Caco-2 (cell line): ENCODE data around the gene GPC1. TPM values are rescaled to one million over a fixed set of nuclear protein-coding genes. Genes with fewer than 3 reads are reported as not detected.

Experiments
- BruUV-seq: library from RNA; stranded (reverse); fragments of 400-500 nt; replicated peaks from 2 replicates; lab custom pipeline; 2021; lab: Mats Ljungman, UMichigan
- CTCF ChIA-PET: fragments of 300-600 bp; sonication (Branson Sonifier 250); formaldehyde crosslinking; loops from one replicate; lab custom pipeline; 2022; ENCODE audit warnings: antibody characterized with exemption; lab: Charles Lee
- POLR2A ChIA-PET: fragments of 300-600 bp; sonication (Branson Sonifier 250); formaldehyde crosslinking; loops from one replicate; lab custom pipeline; 2022; ENCODE audit warnings: antibody characterized with exemption; lab: Charles Lee
- DNase-seq, 2 experiments: peaks; one replicate each; pipeline versions ENCODE4 v3.0.0 to v3.0.0-alpha.2; 2020 to 2022
- H3K27me3 ChIP-seq: replicated peaks from 2 replicates; pipeline ENCODE4 v1.6.0; 2011; ENCODE audit warnings: low read length; ENCODE audit not compliant: control insufficient read depth, insufficient read depth
- H3K36me3 ChIP-seq: 2 replicates; pipeline ENCODE4 v1.5.1; 2011; ENCODE audit warnings: low read length; ENCODE audit not compliant: control insufficient read depth, insufficient read depth
- H3K4me1 ChIP-seq: fragments of 250-450 bp; sonication (Bioruptor Pico); 2 replicates; pipeline ENCODE4 v1.5.1; 2020; ENCODE audit warnings: mild to moderate bottlenecking
- H3K4me3 ChIP-seq: 2 replicates; pipeline ENCODE4 v1.5.1; 2011; ENCODE audit warnings: low read depth, mild to moderate bottlenecking, control low read depth, low read length
- H3K9me3 ChIP-seq: fragments of 250-450 bp; sonication (Bioruptor Pico); 2 replicates; pipeline ENCODE4 v1.5.1; 2020; ENCODE audit warnings: mild to moderate bottlenecking, moderate library complexity
- H3K27ac Mint-ChIP-seq: one replicate; pipeline ENCODE4 v1.8.0; 2022; ENCODE audit warnings: mixed read lengths; ENCODE audit not compliant: unreplicated experiment
- H3K27me3 Mint-ChIP-seq: one replicate; pipeline ENCODE4 v1.8.0; 2022; ENCODE audit warnings: mixed read lengths; ENCODE audit not compliant: insufficient read depth, unreplicated experiment
- H3K36me3 Mint-ChIP-seq: one replicate; pipeline ENCODE4 v1.8.0; 2022; ENCODE audit warnings: mild to moderate bottlenecking, mixed read lengths; ENCODE audit not compliant: insufficient read depth, unreplicated experiment
- H3K4me1 Mint-ChIP-seq: one replicate; pipeline ENCODE4 v1.8.0; 2022; ENCODE audit warnings: low read depth, mixed read lengths; ENCODE audit not compliant: unreplicated experiment
- H3K4me3 Mint-ChIP-seq: one replicate; pipeline ENCODE4 v1.8.0; 2022; ENCODE audit warnings: mild to moderate bottlenecking, moderate library complexity, mixed read lengths; ENCODE audit not compliant: unreplicated experiment
- H3K9me3 Mint-ChIP-seq: one replicate; pipeline ENCODE4 v1.8.0; 2022; ENCODE audit warnings: mixed read lengths; ENCODE audit not compliant: unreplicated experiment
- intact Hi-C: fragments of 100-400 bp; cut with micrococcal nuclease; formaldehyde crosslinking; loops from one replicate; pipeline ENCODE4 v1.10.0; 2022; ENCODE audit not compliant: unreplicated experiment
- total RNA-seq: library from RNA; stranded (reverse); gene quantifications from 2 replicates; pipeline ENCODE4 v1.2.3, GENCODE V29; 2022
- TF ChIP-seq, protein P1 (sequence below), 2 experiments: fragments of 200-600 bp in 1 of 2; IDR thresholded peaks; 1 replicate in 1 of 2; 2 replicates in 1 of 2; pipeline versions ENCODE4 v1.5.1 to v1.8.0; 2011 to 2022; ENCODE audit warnings: antibody characterized with exemption in 1 of 2, control low read depth in 1 of 2, inconsistent platforms in 1 of 2, low read depth in 1 of 2, low read length in 1 of 2, mild to moderate bottlenecking in 1 of 2, moderate library complexity in 1 of 2; ENCODE audit not compliant: insufficient read depth in 1 of 2, severe bottlenecking in 1 of 2, unreplicated experiment in 1 of 2

GPC1 gene
- total RNA-seq, 1 experiment from 2014 or later = 45.2 TPM

GRCh38 chr2:240394549-240394948 lies 40.9 kb upstream of the GPC1 start:
- TF ChIP-seq, protein P1, sequence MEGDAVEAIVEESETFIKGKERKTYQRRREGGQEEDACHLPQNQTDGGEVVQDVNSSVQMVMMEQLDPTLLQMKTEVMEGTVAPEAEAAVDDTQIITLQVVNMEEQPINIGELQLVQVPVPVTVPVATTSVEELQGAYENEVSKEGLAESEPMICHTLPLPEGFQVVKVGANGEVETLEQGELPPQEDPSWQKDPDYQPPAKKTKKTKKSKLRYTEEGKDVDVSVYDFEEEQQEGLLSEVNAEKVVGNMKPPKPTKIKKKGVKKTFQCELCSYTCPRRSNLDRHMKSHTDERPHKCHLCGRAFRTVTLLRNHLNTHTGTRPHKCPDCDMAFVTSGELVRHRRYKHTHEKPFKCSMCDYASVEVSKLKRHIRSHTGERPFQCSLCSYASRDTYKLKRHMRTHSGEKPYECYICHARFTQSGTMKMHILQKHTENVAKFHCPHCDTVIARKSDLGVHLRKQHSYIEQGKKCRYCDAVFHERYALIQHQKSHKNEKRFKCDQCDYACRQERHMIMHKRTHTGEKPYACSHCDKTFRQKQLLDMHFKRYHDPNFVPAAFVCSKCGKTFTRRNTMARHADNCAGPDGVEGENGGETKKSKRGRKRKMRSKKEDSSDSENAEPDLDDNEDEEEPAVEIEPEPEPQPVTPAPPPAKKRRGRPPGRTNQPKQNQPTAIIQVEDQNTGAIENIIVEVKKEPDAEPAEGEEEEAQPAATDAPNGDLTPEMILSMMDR (IDR thresholded peaks at IDR 0.05; ENCODE audit: insufficient read depth in 1 of 2, low read depth in 1 of 2, low read length in 1 of 2, severe bottlenecking in 1 of 2, unreplicated experiment in 1 of 2) = no peak
- no peak overlapping the region for H3K4me3 ChIP-seq
- Mint-ChIP-seq H3K27me3 (no peaks in the 10 kb centered on the region), H3K4me3 (no peak overlapping the region), H3K4me1 (no peaks in the 10 kb centered on the region), H3K27ac (no peak overlapping the region), H3K36me3 (no peaks in the 10 kb centered on the region), H3K9me3 (no peaks in the 10 kb centered on the region)
- H3K36me3 ChIP-seq = no peaks in the 10 kb centered on the region
- ChIA-PET POLR2A (no interaction called here), CTCF (interaction anchor here (0.6 kb wide), 1 partner anchor 215 kb away, joined by 3 read pairs; no protein-coding TSS in a partner anchor)
- intact Hi-C loops = no loop called here
- no peaks in the 10 kb centered on the region for H3K27me3 ChIP-seq
- no peak for DNase-seq
- H3K9me3 ChIP-seq = no peaks in the 10 kb centered on the region
- no peaks in the 10 kb centered on the region for H3K4me1 ChIP-seq
- no TSS peak for BruUV-seq

GRCh38 chr2:240395448-240395847 lies 40.0 kb upstream of the GPC1 start:
- POLR2A ChIA-PET = no interaction called here
- CTCF ChIA-PET = no interaction called here
- no TSS peak for BruUV-seq

GRCh38 chr2:240395896-240396622 lies 39.4 kb upstream of the GPC1 start:
- TF ChIP-seq, protein P1 (IDR thresholded peaks at IDR 0.05; ENCODE audit: insufficient read depth in 1 of 2, low read depth in 1 of 2, low read length in 1 of 2, severe bottlenecking in 1 of 2, unreplicated experiment in 1 of 2) = no peak
- no peaks in the 10 kb centered on the region for H3K4me1 Mint-ChIP-seq
- no peaks in the 10 kb centered on the region for H3K36me3 ChIP-seq
- CTCF ChIA-PET = no interaction called here
- no peaks in the 10 kb centered on the region for H3K36me3 Mint-ChIP-seq
- no peak overlapping the region for H3K4me3 Mint-ChIP-seq
- H3K4me1 ChIP-seq = no peaks in the 10 kb centered on the region
- H3K4me3 ChIP-seq = no peak overlapping the region
- DNase-seq = peak in 1 of 2 experiments; percentile 23
- no peak overlapping the region for H3K27ac Mint-ChIP-seq
- no peaks in the 10 kb centered on the region for H3K9me3 Mint-ChIP-seq
- POLR2A ChIA-PET = no interaction called here
- no peaks in the 10 kb centered on the region for H3K27me3 Mint-ChIP-seq
- no TSS peak for BruUV-seq
- H3K9me3 ChIP-seq = no peaks in the 10 kb centered on the region
- H3K27me3 ChIP-seq = no peaks in the 10 kb centered on the region
- intact Hi-C loops = no loop called here

More at GRCh38 chr2:240395448-240395847, 40.0 kb upstream of the GPC1 start:
- Mint-ChIP-seq H3K4me1 (no peaks in the 10 kb centered on the region), H3K27ac (no peak overlapping the region), H3K27me3 (no peaks in the 10 kb centered on the region), H3K4me3 (no peak overlapping the region), H3K36me3 (no peaks in the 10 kb centered on the region), H3K9me3 (no peaks in the 10 kb centered on the region)
- TF ChIP-seq, protein P1 (IDR thresholded peaks at IDR 0.05; ENCODE audit: insufficient read depth in 1 of 2, low read depth in 1 of 2, low read length in 1 of 2, severe bottlenecking in 1 of 2, unreplicated experiment in 1 of 2) = no peak
- intact Hi-C loops = no loop called here
- H3K27me3 ChIP-seq = no peaks in the 10 kb centered on the region
- DNase-seq = no peak
- H3K36me3 ChIP-seq = no peaks in the 10 kb centered on the region
- H3K4me1 ChIP-seq = no peaks in the 10 kb centered on the region
- no peaks in the 10 kb centered on the region for H3K9me3 ChIP-seq
- no peak overlapping the region for H3K4me3 ChIP-seq
